H54 (cell line): ENCODE data around the gene ITPKB.

Experiments used
- DNase-seq: peaks from one replicate; pipeline ENCODE4 v3.0.0; 2011; ENCODE audit warnings: low spot score, mixed read lengths; ENCODE audit not compliant: insufficient read length
- FAIRE-seq: peaks from 3 replicates; lab custom pipeline; 2011; peaks lifted over from hg19 to GRCh38; lab: Jason Lieb, UNC
- POLR2A ChIP-seq: IDR thresholded peaks from 2 replicates; pipeline ENCODE4 v1.6.1; 2011; ENCODE audit warnings: low read depth, mild to moderate bottlenecking, low read length

ITPKB gene

GRCh38 chr1:226672339-226672762 is 66.7 kb downstream of the ITPKB start:
- FAIRE-seq: no peak
- no peak for TF ChIP-seq POLR2A
- DNase-seq: no peak

GRCh38 chr1:226671277-226671676 is 67.8 kb downstream of the ITPKB start:
- FAIRE-seq (no peak), DNase-seq (no peak)
- TF ChIP-seq POLR2A: no peak

GRCh38 chr1:226670073-226670472 is 69.0 kb downstream of the ITPKB start:
- no peak for FAIRE-seq
- no peak for TF ChIP-seq POLR2A

GRCh38 chr1:226668173-226668560 is 70.9 kb downstream of the ITPKB start:
- DNase-seq (no peak), FAIRE-seq (no peak)
- TF ChIP-seq POLR2A: no peak

More at GRCh38 chr1:226670073-226670472, 69.0 kb downstream of the ITPKB start:
- DNase-seq: no peak

- FAIRE-seq (no peak), DNase-seq (no peak)
- TF ChIP-seq POLR2A: no peak
These were observed 72.4 kb downstream of the ITPKB start for GRCh38 chr1:226666692-226667091.

GRCh38 chr1:226666164-226666506 is 72.9 kb downstream of the ITPKB start:
- FAIRE-seq: no peak
- DNase-seq: no peak
- no peak for TF ChIP-seq POLR2A

- FAIRE-seq (no peak), DNase-seq (no peak)
- no peak for TF ChIP-seq POLR2A
These were observed 73.4 kb downstream of the ITPKB start for GRCh38 chr1:226665505-226666163.

- FAIRE-seq: no peak
- no peak for TF ChIP-seq POLR2A
These were observed 74.5 kb downstream of the ITPKB start for GRCh38 chr1:226664413-226665101.

GRCh38 chr1:226663327-226663704 is 75.8 kb downstream of the ITPKB start:
- FAIRE-seq (no peak), DNase-seq (no peak)
- no peak for TF ChIP-seq POLR2A

More at GRCh38 chr1:226664413-226665101, 74.5 kb downstream of the ITPKB start:
- no peak for DNase-seq

- no peak for TF ChIP-seq POLR2A
- DNase-seq: peak; percentile 86
- FAIRE-seq: peak; percentile 6
These were observed 76.3 kb downstream of the ITPKB start for GRCh38 chr1:226662642-226663326.

GRCh38 chr1:226661965-226662364 is 77.1 kb downstream of the ITPKB start:
- FAIRE-seq (no peak), DNase-seq (no peak)

GRCh38 chr1:226661271-226661670 is 77.8 kb downstream of the ITPKB start:
- TF ChIP-seq POLR2A: no peak
- DNase-seq: no peak
- no peak for FAIRE-seq

More at GRCh38 chr1:226661965-226662364, 77.1 kb downstream of the ITPKB start:
- TF ChIP-seq POLR2A: no peak

- no peak for TF ChIP-seq POLR2A
- DNase-seq (no peak), FAIRE-seq (no peak)
These were observed 78.5 kb downstream of the ITPKB start for GRCh38 chr1:226660410-226661182.

- no peak for TF ChIP-seq POLR2A
- FAIRE-seq (no peak), DNase-seq (no peak)
These were observed 79.4 kb downstream of the ITPKB start for GRCh38 chr1:226659641-226660040.
